HepG2 (cell line): ENCODE results near the gene RHOT2.

Experiments
- PREB ChIP-seq: sonication (generic); formaldehyde crosslinking; IDR thresholded peaks from 2 replicates; pipeline ENCODE4 v1.4.0; 2020; ENCODE audit warnings: missing genetic modification reagents
- ZNF768 ChIP-seq: sonication (generic); formaldehyde crosslinking; IDR thresholded peaks from 2 replicates; pipeline ENCODE4 v1.4.0; 2020; ENCODE audit warnings: missing genetic modification reagents

DNA sequence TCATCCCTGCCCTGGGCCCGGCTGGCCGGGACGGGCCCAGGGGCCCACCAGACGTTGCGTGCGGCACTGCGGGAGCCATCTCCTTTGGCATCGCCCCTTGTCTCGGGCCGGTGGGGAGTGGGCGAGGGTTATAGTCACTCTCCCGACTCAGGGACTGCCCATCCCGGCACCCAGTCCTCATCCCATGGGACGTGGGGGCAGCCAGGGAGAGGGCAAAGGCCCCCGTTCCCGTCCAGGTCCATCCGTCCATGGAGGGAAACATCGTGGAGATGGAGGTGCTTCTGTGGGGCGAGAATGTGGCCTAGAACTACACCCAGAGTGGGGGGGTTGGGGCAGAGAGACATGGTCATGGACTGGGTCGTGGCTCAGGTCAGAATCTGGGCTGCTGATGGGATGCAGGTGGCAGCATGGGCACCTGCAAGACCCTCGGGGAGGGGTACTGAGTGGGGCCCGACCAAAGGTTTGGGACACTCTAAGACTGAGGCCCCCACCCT, 21.2 kb upstream of the RHOT2 start:
- TF ChIP-seq ZNF768 (CRISPR knock-in tag) (no peak), PREB (no peak)
